B cell (primary cell): ENCODE data around the gene ITPR1. TPM values are rescaled to one million over a fixed set of nuclear protein-coding genes. Genes with fewer than 3 reads are reported as not detected.

Source experiments
- ATAC-seq: fragments of 200-7000 bp; cut with Tn5 transposase; one replicate; pipeline ENCODE4 v1.10.0; 2021; ENCODE audit warnings: low read depth, mild to moderate bottlenecking, moderate number of reproducible peaks, moderate library complexity
- CTCF ChIA-PET: fragments of 350-600 bp; sonication (Branson Sonifier 250); formaldehyde crosslinking; loops from one replicate; lab custom pipeline; 2021; ENCODE audit warnings: antibody characterized with exemption, inconsistent platforms; lab: Charles Lee
- POLR2A ChIA-PET: fragments of 350-600 bp; sonication (Branson Sonifier 250); formaldehyde crosslinking; loops from one replicate; lab custom pipeline; 2021; ENCODE audit warnings: antibody characterized with exemption; lab: Charles Lee
- DNase-seq: peaks from one replicate; pipeline ENCODE4 v3.0.0; 2013
- H2AFZ ChIP-seq: 2 replicates; pipeline ENCODE4 v1.6.1; 2012; ENCODE audit warnings: mild to moderate bottlenecking, low read depth, low read length; ENCODE audit not compliant: insufficient read depth, poor library complexity, severe bottlenecking
- H3K27ac ChIP-seq, 2 donors: 1 replicate in 1 of 2; 2 replicates in 1 of 2; pipeline ENCODE4 v1.5.1; 2012 to 2013; ENCODE audit warnings: low read length in 2 of 2, mild to moderate bottlenecking in 2 of 2, moderate library complexity in 1 of 2
- H3K27me3 ChIP-seq, 4 experiments: fragments of 200-600 bp in 1 of 4; sonication (generic) in 1 of 4; replicated peaks in 1 of 4; 1 replicate in 2 of 4; 2 replicates in 2 of 4; pipeline versions ENCODE4 v1.6.1 to v1.7.0; 2013 to 2016; ENCODE audit warnings: low read length in 3 of 4, mild to moderate bottlenecking in 2 of 4, mixed read lengths in 1 of 4, moderate library complexity in 1 of 4; ENCODE audit not compliant: insufficient read depth in 4 of 4, control insufficient read depth in 3 of 4; ENCODE audit errors: control extremely low read depth in 1 of 4
- H3K36me3 ChIP-seq, 2 experiments: replicated peaks in 1 of 2; 1 replicate in 1 of 2; 2 replicates in 1 of 2; pipeline versions ENCODE4 v1.6.1 to v1.7.1; 2013; ENCODE audit warnings: low read length in 1 of 2; ENCODE audit not compliant: insufficient read depth in 2 of 2, control insufficient read depth in 1 of 2; ENCODE audit errors: control extremely low read depth in 1 of 2, extremely low read depth in 1 of 2
- H3K4me1 ChIP-seq, 2 donors: fragments of 200-600 bp in 1 of 2; sonication (generic) in 1 of 2; 1 replicate in 1 of 2; 2 replicates in 1 of 2; pipeline versions ENCODE4 v1.5.1 to v1.6.1; 2013 to 2017; ENCODE audit warnings: low read length in 2 of 2; ENCODE audit not compliant: control insufficient read depth in 2 of 2, insufficient read depth in 2 of 2
- H3K4me2 ChIP-seq: replicated peaks from 2 replicates; pipeline ENCODE3; 2012; ENCODE audit warnings: mild to moderate bottlenecking, low read depth, low read length; ENCODE audit not compliant: poor library complexity, severe bottlenecking
- H3K4me3 ChIP-seq, 5 experiments: fragments of 200-600 bp in 1 of 5; sonication (generic) in 1 of 5; 1 replicate in 3 of 5; 2 replicates in 2 of 5; pipeline versions ENCODE4 v1.5.1 to v1.7.0; 2011 to 2016; ENCODE audit warnings: low read length in 4 of 5, mild to moderate bottlenecking in 4 of 5, low read depth in 2 of 5, control low read depth in 1 of 5, moderate library complexity in 1 of 5; ENCODE audit not compliant: insufficient read depth in 1 of 5; ENCODE audit errors: control extremely low read depth in 1 of 5, extremely low read depth in 1 of 5
- H3K79me2 ChIP-seq: fragments of 200-600 bp; sonication (generic); one replicate; pipeline ENCODE4 v1.6.0; 2016; ENCODE audit warnings: low read length; ENCODE audit not compliant: control insufficient read depth, insufficient read depth
- H3K9ac ChIP-seq: fragments of 200-600 bp; sonication (generic); 2 replicates; pipeline ENCODE4 v1.6.1; 2017; ENCODE audit warnings: mild to moderate bottlenecking, low read length, moderate library complexity
- H3K9me3 ChIP-seq, 3 donors: one replicate each; pipeline versions ENCODE4 v1.6.1 to v1.7.1; 2013; ENCODE audit warnings: low read length in 2 of 3; ENCODE audit not compliant: control insufficient read depth in 2 of 3, insufficient read depth in 1 of 3; ENCODE audit errors: control extremely low read depth in 1 of 3
- H4K20me1 ChIP-seq: 2 replicates; pipeline ENCODE4 v1.6.0; 2012; ENCODE audit warnings: mild to moderate bottlenecking, low read length; ENCODE audit not compliant: insufficient read depth, control insufficient read depth, poor library complexity, severe bottlenecking
- H3K27ac Mint-ChIP-seq: one replicate; pipeline ENCODE4 v1.8.0; 2021; ENCODE audit warnings: mixed read lengths
- H3K27me3 Mint-ChIP-seq: one replicate; pipeline ENCODE4 v1.8.0; 2021; ENCODE audit warnings: mixed read lengths
- H3K4me1 Mint-ChIP-seq: one replicate; pipeline ENCODE4 v1.8.0; 2021; ENCODE audit warnings: mixed read lengths
- H3K4me3 Mint-ChIP-seq: one replicate; pipeline ENCODE4 v1.8.0; 2021; ENCODE audit warnings: mixed read lengths
- H3K9me3 Mint-ChIP-seq: one replicate; pipeline ENCODE4 v1.8.0; 2022; ENCODE audit warnings: mixed read lengths; ENCODE audit not compliant: insufficient read depth
- EZH2 ChIP-seq: IDR thresholded peaks from 2 replicates; pipeline ENCODE4 v1.6.1; 2012; ENCODE audit warnings: borderline replicate concordance, low read depth, mild to moderate bottlenecking, moderate library complexity, low read length; ENCODE audit not compliant: insufficient read depth, poor library complexity, severe bottlenecking
- WGBS: methylation state at CpG from one replicate; pipeline ENCODE4 v1.1.5; 2013; ENCODE audit warnings: missing lambda C conversion rate; ENCODE audit not compliant: insufficient coverage; 5-methylcytosine and 5-hydroxymethylcytosine counted together
- intact Hi-C: fragments of 100-400 bp; cut with micrococcal nuclease; formaldehyde crosslinking; loops from one replicate; pipeline ENCODE4 v1.10.0; 2022
- polyA plus RNA-seq: library from polyadenylated mRNA; depleted of rRNA; stranded (reverse); fragments of >200 nt; gene quantifications from 2 replicates; pipeline ENCODE4 v1.2.3, GENCODE V29; 2012
- total RNA-seq, 2 donors: library from RNA; stranded (reverse); fragments of 120-200 nt in 1 of 2; gene quantifications; 1 replicate in 1 of 2; 2 replicates in 1 of 2; pipeline versions ENCODE4 v1.2.3 to v1.2.4, GENCODE V29; 2013 to 2022
- TF ChIP-seq, protein P1 (sequence below): fragments of 200-600 bp; IDR thresholded peaks from one replicate; pipeline ENCODE4 v1.8.0; 2022; ENCODE audit warnings: antibody characterized with exemption, mild to moderate bottlenecking

ITPR1 gene
- total and polyA plus RNA-seq, 2 donors (not counting 1 experiment from before 2014, with no cell fraction given): 64.0 to 332 TPM

DNA sequence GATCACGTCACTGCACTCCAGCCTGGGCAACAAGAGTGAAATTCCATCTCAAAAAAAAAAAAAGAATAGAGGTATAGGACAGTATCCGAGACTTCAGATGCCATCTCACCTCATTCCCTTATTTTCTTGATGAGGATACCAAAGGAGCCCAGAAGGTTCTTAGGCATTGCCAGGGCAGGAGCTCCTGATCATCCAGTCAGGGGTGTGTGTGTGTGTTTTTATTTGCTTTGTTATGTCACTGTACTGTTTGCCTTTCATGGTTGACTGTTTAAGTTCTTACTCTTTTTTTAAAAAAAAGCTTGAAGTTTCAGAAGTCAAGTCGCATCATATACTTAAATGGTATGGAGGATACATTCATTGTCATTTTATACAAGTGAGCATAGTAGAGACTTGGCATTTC, 346.1 kb downstream of the ITPR1 start:
- peaks cover 0 to 8% of the 10 kb centered on the region in 2 donors for H3K4me1 ChIP-seq
- H3K79me2 ChIP-seq: no peaks in the 10 kb centered on the region
- H3K4me3 Mint-ChIP-seq: no peak overlapping the region
- no CpG with 5 or more reads among the region's 3 CpGs for WGBS
- H3K4me3 ChIP-seq: no peak overlapping the region
- no peak for TF ChIP-seq EZH2
- TF ChIP-seq, protein P1, sequence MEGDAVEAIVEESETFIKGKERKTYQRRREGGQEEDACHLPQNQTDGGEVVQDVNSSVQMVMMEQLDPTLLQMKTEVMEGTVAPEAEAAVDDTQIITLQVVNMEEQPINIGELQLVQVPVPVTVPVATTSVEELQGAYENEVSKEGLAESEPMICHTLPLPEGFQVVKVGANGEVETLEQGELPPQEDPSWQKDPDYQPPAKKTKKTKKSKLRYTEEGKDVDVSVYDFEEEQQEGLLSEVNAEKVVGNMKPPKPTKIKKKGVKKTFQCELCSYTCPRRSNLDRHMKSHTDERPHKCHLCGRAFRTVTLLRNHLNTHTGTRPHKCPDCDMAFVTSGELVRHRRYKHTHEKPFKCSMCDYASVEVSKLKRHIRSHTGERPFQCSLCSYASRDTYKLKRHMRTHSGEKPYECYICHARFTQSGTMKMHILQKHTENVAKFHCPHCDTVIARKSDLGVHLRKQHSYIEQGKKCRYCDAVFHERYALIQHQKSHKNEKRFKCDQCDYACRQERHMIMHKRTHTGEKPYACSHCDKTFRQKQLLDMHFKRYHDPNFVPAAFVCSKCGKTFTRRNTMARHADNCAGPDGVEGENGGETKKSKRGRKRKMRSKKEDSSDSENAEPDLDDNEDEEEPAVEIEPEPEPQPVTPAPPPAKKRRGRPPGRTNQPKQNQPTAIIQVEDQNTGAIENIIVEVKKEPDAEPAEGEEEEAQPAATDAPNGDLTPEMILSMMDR: no peak
- CTCF ChIA-PET: interaction anchor here (1.2 kb wide), 2 partner anchors 139 to 218 kb away, joined by 4 read pairs; partner anchors contain the start of gene BHLHE40
- peaks cover 6 to 47% of the 10 kb centered on the region in 2 experiments for H3K36me3 ChIP-seq
- POLR2A ChIA-PET: interaction anchor here (0.6 to 2.7 kb wide), 3 partner anchors 11 to 347 kb away, joined by 3 to 6 read pairs (median 3); no protein-coding TSS in a partner anchor
- H4K20me1 ChIP-seq: peaks cover 23% of the 10 kb centered on the region
- H3K27ac ChIP-seq: no peak overlapping the region
- DNase-seq (no peak), ATAC-seq (no peak)
- H3K9me3 ChIP-seq: no peaks in the 10 kb centered on the region
- H2AFZ ChIP-seq: no peak overlapping the region
- peaks cover 30% of the 10 kb centered on the region for H3K4me1 Mint-ChIP-seq
- no peaks in the 10 kb centered on the region for H3K27me3 ChIP-seq
- intact Hi-C loops: no loop called here
- no peaks in the 10 kb centered on the region for H3K9me3 Mint-ChIP-seq
- no peak overlapping the region for H3K27ac Mint-ChIP-seq
- no peaks in the 10 kb centered on the region for H3K27me3 Mint-ChIP-seq
- H3K4me2 ChIP-seq: no peak overlapping the region
- H3K9ac ChIP-seq: no peak overlapping the region

DNA sequence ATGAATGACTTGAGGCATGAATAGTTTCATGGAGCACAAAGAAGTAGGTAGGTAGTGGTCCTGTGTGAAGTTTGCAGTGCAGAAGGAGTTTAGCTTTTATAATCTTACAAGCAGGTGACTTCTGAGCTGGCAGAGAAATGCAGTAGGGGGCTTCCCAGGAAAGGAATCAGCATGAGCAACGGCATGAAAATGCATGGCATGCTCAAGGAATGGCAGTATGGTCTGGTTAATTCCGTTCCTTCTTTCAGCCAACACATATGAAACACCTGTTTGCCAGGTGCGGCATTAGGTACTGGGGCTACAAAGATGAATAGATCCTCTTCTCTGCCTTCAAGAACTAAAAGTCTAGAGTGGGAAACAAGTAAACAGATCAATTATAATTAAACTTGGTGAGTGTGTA, 348.1 kb downstream of the ITPR1 start:
- intact Hi-C loops: no loop called here
- peaks cover 41% of the 10 kb centered on the region for H3K4me1 Mint-ChIP-seq
- Histone ChIP-seq H2AFZ (no peak overlapping the region), H4K20me1 (peaks cover 6% of the 10 kb centered on the region), H3K4me3 (no peak overlapping the region), H3K27ac (no peak overlapping the region), H3K27me3 (no peaks in the 10 kb centered on the region), H3K9me3 (no peaks in the 10 kb centered on the region), H3K9ac (no peak overlapping the region), H3K36me3 (peaks cover 10 to 50% of the 10 kb centered on the region in 2 experiments), H3K79me2 (no peaks in the 10 kb centered on the region), H3K4me2 (no peak overlapping the region), H3K4me1 (peaks cover 10 to 14% of the 10 kb centered on the region in 2 donors)
- no peaks in the 10 kb centered on the region for H3K27me3 Mint-ChIP-seq
- no CpG with 5 or more reads among the region's 3 CpGs for WGBS
- H3K9me3 Mint-ChIP-seq: no peaks in the 10 kb centered on the region
- H3K27ac Mint-ChIP-seq: no peak overlapping the region
- CTCF ChIA-PET: interaction anchor here (1.5 kb wide), 1 partner anchor 135 kb away, joined by 5 read pairs; no protein-coding TSS in a partner anchor
- DNase-seq: no peak
- POLR2A ChIA-PET: no interaction called here
- no peak for ATAC-seq
- no peak for TF ChIP-seq EZH2
- TF ChIP-seq, protein P1: no peak
- no peak overlapping the region for H3K4me3 Mint-ChIP-seq
